ENCODE measurements around the gene FSIP1. TPM values are rescaled to one million over a fixed set of nuclear protein-coding genes. Genes with fewer than 3 reads are reported as not detected.

Gene FSIP1
- total RNA-seq, 1 experiment from 2014 or later = 0.61 TPM

- H3K27me3 Mint-ChIP-seq (ENCODE audit: low read depth) = no peaks in the 10 kb centered on the region
- no peak overlapping the region for H3K4me3 Mint-ChIP-seq
- ChIA-PET POLR2A (no interaction called here), CTCF (interaction anchor here (1.2 kb wide), 1 partner anchor 127 kb away, joined by 5 read pairs; no protein-coding TSS in a partner anchor)
- TF ChIP-seq JAZF1 (CRISPR knock-in tag; IDR thresholded peaks at IDR 0.05) = no peak
- DNase-seq (ENCODE audit: low spot score) (no peak), ATAC-seq (no peak)
- H3K9me3 Mint-ChIP-seq = 0 out of 2 replicates have a peak, but pooled peaks cover 11% of the 10 kb centered on the region
- no peaks in the 10 kb centered on the region for H3K36me3 Mint-ChIP-seq
- no peaks in the 10 kb centered on the region for H3K4me1 Mint-ChIP-seq
- H3K27ac Mint-ChIP-seq = no peak overlapping the region
Measured at GRCh38 chr15:39629906-39630305, 152.7 kb downstream of the FSIP1 start.

GRCh38 chr15:39629371-39629770 lies 153.3 kb downstream of the FSIP1 start:
- no peaks in the 10 kb centered on the region for H3K27me3 Mint-ChIP-seq (ENCODE audit: low read depth)
- ChIA-PET CTCF (interaction anchor here (1.6 to 2.4 kb wide), 2 partner anchors 13 to 128 kb away, joined by 5 to 33 read pairs; no protein-coding TSS in a partner anchor), POLR2A (no interaction called here)
- no peak overlapping the region for H3K27ac Mint-ChIP-seq
- 0 out of 2 replicates have a peak, but pooled peaks cover 11% of the 10 kb centered on the region for H3K9me3 Mint-ChIP-seq
- H3K36me3 Mint-ChIP-seq = no peaks in the 10 kb centered on the region
- no peak for TF ChIP-seq CBFB (CRISPR knock-in tag; IDR thresholded peaks at IDR 0.05; ENCODE audit: low read depth)
- TF ChIP-seq MXD4 (CRISPR knock-in tag; IDR thresholded peaks at IDR 0.05; ENCODE audit: borderline replicate concordance) = no peak
- TF ChIP-seq ESRRA (CRISPR knock-in tag; IDR thresholded peaks at IDR 0.05; ENCODE audit: borderline replicate concordance) = no peak
- no peak for TF ChIP-seq PREB (CRISPR knock-in tag; IDR thresholded peaks at IDR 0.05; ENCODE audit: borderline replicate concordance)
- TF ChIP-seq IRF2 (CRISPR knock-in tag; IDR thresholded peaks at IDR 0.05; ENCODE audit: borderline replicate concordance, low read depth) = no peak
- TF ChIP-seq E2F1 (CRISPR knock-in tag; IDR thresholded peaks at IDR 0.05) = no peak
- TF ChIP-seq PRRX2 (CRISPR knock-in tag; IDR thresholded peaks at IDR 0.05) = no peak
- TF ChIP-seq EMX1 (CRISPR knock-in tag; IDR thresholded peaks at IDR 0.05) = no peak
- TF ChIP-seq USF1 (CRISPR knock-in tag; IDR thresholded peaks at IDR 0.05) = no peak
- no peak for TF ChIP-seq AR (CRISPR knock-in tag; IDR thresholded peaks at IDR 0.05)
- no peak for TF ChIP-seq CREM (CRISPR knock-in tag; IDR thresholded peaks at IDR 0.05)
- no peak for TF ChIP-seq NR3C1 (CRISPR knock-in tag; conservative IDR thresholded peaks at IDR 0.05; ENCODE audit: low read depth)
- TF ChIP-seq SMAD4 (CRISPR knock-in tag; IDR thresholded peaks at IDR 0.05) = no peak
- no peak for TF ChIP-seq ZNF423 (CRISPR knock-in tag; IDR thresholded peaks at IDR 0.05)
- DNase-seq (ENCODE audit: low spot score) = no peak
- no peak overlapping the region for H3K4me3 Mint-ChIP-seq
- ATAC-seq = no peak
- no peaks in the 10 kb centered on the region for H3K4me1 Mint-ChIP-seq

- Mint-ChIP-seq H3K27me3 (ENCODE audit: low read depth) (no peaks in the 10 kb centered on the region), H3K9me3 (0 out of 2 replicates have a peak, but pooled peaks cover 11% of the 10 kb centered on the region), H3K27ac (no peak overlapping the region), H3K36me3 (no peaks in the 10 kb centered on the region), H3K4me3 (no peak overlapping the region), H3K4me1 (no peaks in the 10 kb centered on the region)
- ATAC-seq (no peak), DNase-seq (ENCODE audit: low spot score) (no peak)
- ChIA-PET CTCF (interaction anchor here (1.6 to 2.4 kb wide), 3 partner anchors 14 to 129 kb away, joined by 5 to 33 read pairs (median 6); partner anchors contain the start of gene THBS1), POLR2A (no interaction called here)
- TF ChIP-seq GTF2I (CRISPR knock-in tag; conservative IDR thresholded peaks at IDR 0.05) = no peak
- TF ChIP-seq FOXP4 (CRISPR knock-in tag; IDR thresholded peaks at IDR 0.05) = no peak
- no peak for TF ChIP-seq PRRX2 (CRISPR knock-in tag; IDR thresholded peaks at IDR 0.05)
- TF ChIP-seq GRHL2 (CRISPR knock-in tag; IDR thresholded peaks at IDR 0.05; ENCODE audit: insufficient replicate concordance, severe bottlenecking) = no peak
- no peak for TF ChIP-seq ZNF416 (CRISPR knock-in tag; IDR thresholded peaks at IDR 0.05)
- TF ChIP-seq ZNF121 (CRISPR knock-in tag; IDR thresholded peaks at IDR 0.05) = no peak
- TF ChIP-seq TCF7 (CRISPR knock-in tag; IDR thresholded peaks at IDR 0.05; ENCODE audit: low read depth) = no peak
- TF ChIP-seq E2F4 (CRISPR knock-in tag; IDR thresholded peaks at IDR 0.05; ENCODE audit: borderline replicate concordance, low read depth) = no peak
- no peak for TF ChIP-seq FOXJ3 (CRISPR knock-in tag; IDR thresholded peaks at IDR 0.05; ENCODE audit: borderline replicate concordance)
- no peak for TF ChIP-seq RELA (CRISPR knock-in tag; IDR thresholded peaks at IDR 0.05; ENCODE audit: borderline replicate concordance)
Measured at GRCh38 chr15:39628546-39629257, 153.9 kb downstream of the FSIP1 start.
